ENCODE data around the gene INKA2.

DNA sequence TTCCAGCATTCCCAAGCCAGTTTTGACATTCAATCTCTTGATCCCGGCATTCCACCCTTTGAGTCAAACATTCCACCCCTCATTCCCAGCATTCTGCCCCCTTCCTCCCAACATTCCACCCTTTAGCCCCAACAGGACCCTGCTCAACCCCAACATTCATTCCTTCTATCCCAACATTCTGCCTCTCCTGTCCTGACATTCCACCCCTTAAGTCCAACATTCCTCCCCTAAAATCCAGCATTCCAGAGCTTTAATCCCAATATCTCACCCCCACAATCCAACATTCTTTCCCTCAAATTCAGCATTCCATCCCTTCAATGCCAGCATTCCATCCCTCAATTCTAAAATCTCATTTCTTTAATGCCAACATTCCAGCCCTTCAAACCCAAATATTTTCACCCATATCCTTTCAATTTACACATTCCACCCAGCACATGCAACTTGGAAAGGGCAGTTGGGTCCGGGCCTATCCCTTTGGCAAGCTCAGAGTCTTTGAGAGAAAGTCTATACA lies 39.4 kb upstream of the INKA2 start:
- TF ChIP-seq, protein P1, sequence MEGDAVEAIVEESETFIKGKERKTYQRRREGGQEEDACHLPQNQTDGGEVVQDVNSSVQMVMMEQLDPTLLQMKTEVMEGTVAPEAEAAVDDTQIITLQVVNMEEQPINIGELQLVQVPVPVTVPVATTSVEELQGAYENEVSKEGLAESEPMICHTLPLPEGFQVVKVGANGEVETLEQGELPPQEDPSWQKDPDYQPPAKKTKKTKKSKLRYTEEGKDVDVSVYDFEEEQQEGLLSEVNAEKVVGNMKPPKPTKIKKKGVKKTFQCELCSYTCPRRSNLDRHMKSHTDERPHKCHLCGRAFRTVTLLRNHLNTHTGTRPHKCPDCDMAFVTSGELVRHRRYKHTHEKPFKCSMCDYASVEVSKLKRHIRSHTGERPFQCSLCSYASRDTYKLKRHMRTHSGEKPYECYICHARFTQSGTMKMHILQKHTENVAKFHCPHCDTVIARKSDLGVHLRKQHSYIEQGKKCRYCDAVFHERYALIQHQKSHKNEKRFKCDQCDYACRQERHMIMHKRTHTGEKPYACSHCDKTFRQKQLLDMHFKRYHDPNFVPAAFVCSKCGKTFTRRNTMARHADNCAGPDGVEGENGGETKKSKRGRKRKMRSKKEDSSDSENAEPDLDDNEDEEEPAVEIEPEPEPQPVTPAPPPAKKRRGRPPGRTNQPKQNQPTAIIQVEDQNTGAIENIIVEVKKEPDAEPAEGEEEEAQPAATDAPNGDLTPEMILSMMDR (IDR thresholded peaks at IDR 0.05), result no peak
- TF ChIP-seq POLR2A (IDR thresholded peaks at IDR 0.05), result no peak
